Measurements from ENCODE around the gene POU6F2.

The POU6F2 gene

DNA sequence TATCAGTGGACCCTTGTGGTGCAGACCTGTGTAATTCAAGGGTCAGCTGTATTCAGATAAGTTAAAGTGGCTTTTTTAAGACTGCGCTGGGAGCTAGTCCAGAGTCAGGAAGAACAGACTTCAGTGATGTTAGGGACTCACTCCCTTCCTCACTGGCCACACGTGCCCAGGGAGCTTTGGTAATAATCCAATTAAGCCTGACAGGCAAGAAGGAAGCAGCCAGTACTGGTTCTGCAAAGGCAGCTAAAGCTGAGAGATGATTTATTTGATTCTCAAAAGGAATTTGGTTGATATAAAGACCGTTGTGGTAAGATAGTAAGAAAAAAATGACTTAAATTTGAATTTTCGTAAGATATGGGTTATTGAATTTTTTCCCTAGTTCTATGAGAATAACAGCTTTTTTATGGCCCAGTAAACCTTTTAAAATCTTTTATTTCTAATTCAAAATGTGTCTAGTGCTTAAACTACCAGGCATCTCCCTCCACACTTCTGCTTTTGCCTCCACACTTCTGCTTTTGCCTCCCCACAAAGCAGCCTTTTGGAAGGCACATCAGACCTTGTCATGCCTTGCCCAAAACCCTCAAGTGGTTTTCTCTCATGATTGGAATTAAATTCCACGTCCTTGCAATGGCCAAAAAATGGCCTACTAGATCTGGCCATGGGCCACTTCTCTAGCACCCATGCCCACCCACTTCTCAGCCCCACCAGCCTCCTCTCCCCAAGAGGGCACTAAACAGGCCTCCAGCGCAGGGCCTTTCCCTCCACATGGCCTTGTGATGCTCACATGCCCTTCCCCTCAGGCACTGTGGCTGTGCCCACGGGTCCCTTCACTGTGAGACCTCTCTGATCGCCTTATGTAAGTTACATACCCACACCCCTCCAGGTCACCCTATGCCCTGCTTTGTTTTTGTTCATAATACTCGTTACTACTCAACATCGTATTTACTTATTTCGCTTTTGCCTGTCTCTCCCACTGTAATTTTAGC lies 92.5 kb downstream of the POU6F2 start:
- DNase-seq (ENCODE audit: low spot score) = no peak

DNA sequence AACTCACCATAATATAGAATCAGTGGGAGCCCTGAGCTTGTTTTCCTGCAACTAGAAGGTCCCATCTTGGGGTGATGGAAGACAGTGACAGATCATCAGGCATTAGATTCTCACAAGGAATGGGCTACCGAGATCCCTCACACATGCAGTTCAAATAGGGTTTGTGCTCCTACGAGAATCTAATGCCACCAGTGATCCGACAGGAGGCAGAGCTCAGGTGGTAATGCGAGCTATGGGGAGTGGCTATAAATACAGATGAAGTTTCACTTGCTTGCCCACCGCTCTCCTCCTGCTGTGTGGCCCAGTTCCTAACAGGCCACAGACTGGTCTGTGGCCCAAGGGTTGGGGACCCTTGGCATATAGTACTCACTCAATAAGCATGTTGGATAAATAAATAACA lies 93.4 kb downstream of the POU6F2 start:
- DNase-seq (ENCODE audit: low spot score) = no peak

DNA sequence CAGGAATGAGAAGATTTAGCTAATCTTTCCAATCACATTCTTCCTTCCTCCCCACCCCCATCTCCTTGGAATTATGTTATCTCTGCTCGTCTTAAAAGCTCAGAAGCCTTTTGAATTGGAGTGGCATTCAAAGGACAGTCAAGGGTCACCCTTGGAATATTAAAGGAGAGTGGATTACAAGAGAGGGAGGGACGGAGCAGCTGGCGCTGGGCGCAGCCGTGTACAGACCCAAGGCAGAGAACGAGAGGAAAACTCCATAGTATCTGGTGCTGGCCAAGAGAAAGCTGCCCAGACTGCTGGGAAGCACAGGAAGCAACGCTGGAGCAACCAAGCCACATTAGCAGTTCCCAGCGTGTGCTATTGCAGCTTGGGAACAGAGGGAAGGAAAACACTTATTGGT lies 95.7 kb downstream of the POU6F2 start:
- no peak for DNase-seq (ENCODE audit: low spot score)

DNA sequence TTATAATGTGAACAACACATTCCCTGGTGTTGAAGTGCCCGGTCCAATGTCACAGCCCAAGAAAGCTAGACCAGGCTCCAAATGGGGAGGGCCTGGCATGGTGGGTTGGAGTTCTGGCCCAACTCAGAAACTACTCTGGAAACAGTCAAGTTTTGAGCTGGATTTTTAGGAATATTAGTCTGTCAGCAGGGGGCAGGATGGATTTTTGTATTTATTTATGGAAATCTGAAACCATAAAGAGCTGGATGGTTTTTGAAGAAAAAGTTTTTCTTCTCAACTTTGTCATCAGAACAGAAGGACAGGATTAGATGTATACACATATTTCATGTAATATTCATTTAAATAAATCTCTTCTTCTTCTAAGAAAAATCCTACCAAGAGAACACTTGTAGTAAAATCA lies 97.5 kb downstream of the POU6F2 start:
- no peak for DNase-seq (ENCODE audit: low spot score)

DNA sequence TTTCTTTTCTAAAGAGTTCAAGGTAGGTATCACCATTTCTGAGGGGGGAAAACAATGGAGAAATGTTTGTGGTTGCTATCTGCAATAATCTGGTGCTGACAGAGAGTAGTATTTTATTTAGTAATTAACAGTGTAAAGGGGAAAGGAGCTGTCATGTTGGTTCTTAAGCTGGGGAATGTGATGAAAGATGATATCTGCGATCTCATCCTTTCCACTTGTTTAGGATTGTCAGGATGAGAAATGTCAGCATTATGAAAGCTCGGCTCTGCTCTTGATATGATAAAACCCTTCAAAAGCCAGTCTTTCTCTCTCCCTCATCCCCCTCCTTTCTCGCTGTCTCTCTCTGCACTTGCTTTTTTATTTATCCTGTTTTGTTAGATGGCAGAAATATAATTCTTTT lies 106.1 kb downstream of the POU6F2 start:
- DNase-seq (ENCODE audit: low spot score) = no peak

DNA sequence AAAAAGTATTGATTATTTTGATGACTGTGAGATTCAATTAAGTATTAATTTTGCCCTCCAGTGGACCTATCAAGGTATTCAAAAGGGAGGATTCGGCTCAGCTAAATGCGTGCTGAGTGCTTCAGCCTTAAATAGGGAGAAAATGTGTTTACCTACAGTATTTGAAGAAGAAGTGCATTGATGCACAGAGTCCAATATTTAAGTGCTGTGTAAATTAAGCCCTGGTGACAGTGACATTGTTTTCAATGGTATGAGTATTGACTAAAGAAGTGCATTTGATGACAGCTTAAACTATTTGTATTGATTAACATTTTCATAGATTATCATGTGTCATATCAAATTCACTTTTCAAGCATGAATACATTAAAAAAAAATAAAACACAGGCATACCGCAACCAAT lies 106.6 kb downstream of the POU6F2 start:
- DNase-seq (ENCODE audit: low spot score) = no peak

DNA sequence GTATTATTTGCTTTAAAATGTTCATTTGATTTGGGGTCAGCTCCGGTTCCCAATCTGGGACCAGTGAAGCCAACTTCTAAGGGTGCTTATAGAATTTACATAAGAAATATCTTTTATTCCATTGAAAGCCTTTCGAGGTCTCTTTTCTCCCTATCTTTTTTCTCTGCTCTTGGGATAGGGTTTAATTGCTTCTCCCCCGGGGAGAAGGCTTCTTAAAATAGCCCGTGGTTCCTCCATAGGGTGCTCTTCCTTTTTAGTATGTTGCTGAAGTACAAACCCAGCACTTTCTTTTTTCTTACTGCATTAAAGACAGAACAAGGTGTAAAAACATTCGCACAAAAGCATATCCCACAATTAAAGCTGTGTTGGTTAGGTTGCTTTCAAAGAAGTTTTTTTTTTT lies 107.5 kb downstream of the POU6F2 start:
- DNase-seq (ENCODE audit: low spot score) = no peak

DNA sequence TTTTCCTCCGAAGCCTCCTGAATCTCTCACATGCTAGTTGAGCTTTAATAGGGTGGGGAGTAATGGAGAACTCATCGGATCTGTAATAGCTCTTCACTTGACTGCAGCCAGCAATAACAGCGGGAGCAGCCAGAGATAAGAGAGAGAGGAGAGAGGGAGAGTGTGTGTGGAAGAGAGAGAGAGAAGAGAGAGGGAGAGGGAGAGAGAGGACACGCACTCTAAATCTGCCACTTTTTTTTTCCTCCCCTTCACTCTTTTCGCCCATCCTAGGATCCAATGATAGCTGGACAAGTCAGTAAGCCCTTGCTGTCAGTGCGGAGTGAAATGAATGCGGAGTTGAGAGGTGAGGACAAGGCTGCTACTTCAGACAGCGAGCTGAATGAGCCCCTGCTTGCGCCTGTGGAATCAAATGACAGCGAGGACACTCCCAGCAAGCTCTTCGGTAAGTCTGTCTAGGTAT lies 107.9 kb downstream of the POU6F2 start:
- DNase-seq (ENCODE audit: low spot score) = no peak

DNA sequence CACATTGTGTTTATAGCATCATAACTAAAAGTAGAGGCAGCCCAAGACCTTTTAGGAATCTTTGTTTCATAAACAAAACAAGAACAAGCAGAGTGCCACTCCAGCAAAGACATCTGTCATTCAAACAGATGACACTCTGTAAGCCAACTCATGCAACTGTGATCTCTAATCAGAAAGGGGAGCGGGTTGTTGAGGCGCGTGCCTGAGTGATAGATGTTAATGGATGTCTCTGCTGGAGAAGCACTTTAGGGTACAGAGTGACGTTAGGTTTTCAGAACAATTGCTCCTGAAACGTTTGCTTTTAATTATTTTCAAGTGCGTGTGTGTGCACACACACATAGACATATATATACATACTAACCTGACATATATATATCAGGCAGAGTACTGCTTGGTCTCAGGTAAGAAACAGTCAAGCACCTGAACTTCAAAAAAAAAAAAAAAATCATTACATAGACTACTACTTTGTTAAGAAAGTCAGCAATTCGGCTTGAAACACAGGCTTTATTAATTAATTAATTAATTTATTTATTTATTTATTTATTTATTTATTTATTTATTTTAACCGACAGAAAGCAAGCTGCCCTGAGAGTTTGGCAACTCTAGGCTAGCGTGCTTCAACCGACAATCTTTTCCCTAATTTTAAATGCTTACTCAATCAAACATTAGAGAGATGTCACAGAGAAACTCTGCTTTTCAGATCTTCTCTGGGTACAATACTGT lies 109.1 kb downstream of the POU6F2 start:
- no peak for DNase-seq (ENCODE audit: low spot score)

DNA sequence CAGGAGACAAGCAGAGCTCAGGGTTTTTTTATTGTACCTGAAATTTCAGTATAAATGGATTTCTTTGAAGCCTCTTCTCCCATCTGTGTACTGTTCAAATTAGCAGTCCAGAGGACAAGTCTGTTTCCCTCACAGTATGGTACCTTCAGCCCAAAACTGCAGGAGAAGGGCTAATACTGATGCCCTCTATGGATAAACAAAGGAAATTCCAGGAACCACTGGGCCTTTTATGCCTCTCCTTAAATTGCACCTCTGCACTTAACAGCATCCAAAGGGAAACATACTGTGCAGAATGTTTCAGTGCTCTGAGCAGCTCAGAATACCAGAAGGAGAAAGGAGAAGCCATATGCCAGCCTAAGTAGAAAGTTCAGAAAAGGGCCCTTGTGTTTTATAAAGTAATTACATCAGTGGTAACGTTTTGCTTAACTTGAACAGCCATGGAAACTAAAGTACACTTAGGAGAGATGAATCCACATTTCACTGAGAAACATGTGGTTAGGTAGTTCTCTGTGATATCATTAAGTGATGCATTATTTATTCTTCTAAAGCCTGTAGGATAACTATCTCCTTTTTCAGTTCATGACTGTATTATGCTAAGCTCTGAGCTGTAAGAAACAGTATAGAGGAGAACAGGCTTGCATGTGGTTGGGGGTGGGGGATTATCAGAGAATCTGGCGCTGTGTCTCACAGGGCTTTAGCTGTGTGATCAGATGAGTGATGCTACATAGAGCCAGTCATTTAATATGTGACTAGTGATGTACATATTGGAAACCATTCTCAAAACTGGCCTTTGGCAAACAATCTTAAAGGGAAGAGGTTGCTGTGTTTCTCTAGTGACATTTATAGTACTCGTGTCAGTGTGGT lies 111.3 kb downstream of the POU6F2 start:
- DNase-seq (ENCODE audit: low spot score) = no peak

DNA sequence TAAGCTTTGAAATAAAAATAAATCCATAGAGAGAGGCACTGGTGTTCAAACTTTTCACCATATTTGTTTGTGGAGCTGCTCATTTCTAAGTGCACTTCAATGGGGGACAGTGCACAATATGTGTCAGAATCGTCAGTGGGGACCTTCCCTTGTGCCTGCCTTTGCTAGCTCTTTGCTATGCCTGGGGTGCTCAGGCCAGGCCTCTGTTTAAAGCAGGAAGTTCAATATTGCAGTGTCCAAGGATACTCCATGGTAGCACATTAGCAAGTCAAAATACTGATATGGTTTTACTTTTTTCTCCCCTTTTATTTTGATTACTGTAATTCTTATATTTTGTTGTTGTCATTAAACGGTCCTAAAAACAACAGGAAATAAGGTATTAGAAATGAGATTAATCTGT lies 113.4 kb downstream of the POU6F2 start:
- DNase-seq (ENCODE audit: low spot score) = no peak

DNA sequence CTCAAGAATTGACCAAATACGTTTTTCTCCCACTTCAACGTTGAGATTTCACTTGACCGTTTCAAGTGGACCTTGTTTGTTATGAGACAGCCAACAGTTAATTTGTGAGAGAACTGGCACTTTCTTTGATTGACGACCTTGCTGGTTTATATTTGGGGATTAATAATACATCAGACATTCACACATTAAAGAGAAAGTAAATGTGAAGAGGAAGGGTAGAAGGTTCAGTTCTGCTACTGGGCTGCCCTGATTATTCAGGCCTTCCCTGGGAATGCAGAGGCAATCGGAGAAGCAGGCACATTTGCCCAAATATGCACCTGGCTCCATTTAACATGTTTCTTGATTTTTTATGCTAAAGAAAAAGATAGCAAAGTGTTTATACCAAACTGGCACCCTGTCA lies 114.1 kb downstream of the POU6F2 start:
- DNase-seq (ENCODE audit: low spot score) = no peak

DNA sequence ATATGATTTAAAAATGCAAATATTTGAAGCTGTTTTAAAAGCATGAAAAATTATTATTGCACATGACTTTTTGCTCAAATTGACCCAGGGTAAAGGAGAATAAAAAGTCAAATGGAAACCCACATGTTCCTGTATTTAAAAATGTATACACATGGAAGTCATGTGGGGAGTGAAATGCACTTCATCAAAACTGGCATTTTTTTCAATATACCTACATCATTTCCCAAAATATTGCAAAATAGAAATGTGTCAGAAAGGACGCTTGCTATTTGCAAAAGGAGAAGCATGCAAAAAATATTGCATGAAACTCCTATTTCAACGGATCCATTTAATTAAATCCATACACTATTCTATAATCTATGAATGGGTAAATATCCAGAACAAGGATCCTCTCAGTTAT lies 117.0 kb downstream of the POU6F2 start:
- no peak for DNase-seq (ENCODE audit: low spot score)

DNA sequence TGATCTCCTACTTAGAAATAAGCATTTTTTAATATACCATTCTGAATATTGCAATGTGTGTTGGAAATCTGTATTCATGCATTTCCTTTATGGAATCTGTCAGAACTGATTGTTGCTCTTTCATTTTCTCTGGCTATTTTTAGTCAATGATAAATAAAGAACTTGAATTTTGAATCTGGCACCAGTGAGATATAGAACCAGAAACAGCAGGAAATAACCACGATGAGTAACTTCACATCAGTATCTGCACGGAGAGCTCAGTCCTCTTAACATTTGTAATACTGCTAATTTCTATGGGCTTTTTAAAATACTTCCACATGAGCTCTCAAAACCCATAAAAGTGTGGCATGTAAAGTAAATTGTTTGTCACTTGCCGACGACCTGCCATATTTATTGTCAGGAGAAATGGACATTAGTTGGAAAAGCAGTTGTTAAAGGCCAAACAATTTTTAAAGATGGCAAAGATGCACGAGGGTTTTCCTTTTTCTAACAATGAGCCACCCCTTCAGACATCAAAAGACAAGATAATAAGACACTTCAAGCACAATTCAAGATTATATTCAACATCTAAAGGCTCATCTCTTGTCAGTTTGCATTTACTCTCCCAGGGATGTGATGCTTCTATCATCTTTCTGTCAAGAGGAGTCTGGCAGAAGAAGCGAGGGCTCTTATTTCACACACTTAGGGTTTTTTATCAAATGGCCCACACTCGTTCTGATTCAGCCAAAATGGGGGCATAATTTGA lies 118.3 kb downstream of the POU6F2 start:
- DNase-seq (ENCODE audit: low spot score) = no peak

DNA sequence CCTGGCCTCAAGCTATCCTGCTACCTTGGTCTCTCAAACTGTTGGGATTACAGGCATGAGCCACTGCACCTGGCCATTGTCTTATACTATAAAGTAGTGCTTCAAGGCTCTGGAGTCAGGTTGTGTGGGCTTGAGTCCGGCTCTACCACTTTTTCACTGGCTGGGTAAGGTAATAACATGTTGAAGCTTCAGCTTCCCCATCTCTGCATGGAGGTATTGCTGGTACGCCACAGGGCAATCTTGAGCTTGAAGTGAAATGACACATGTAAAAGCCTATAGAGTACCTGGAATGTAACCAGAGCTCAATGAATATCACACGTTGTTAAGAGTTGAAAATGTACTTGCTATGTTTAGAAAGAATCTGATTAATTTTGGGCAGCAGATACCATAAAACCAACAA lies 120.8 kb downstream of the POU6F2 start:
- no peak for DNase-seq (ENCODE audit: low spot score)

DNA sequence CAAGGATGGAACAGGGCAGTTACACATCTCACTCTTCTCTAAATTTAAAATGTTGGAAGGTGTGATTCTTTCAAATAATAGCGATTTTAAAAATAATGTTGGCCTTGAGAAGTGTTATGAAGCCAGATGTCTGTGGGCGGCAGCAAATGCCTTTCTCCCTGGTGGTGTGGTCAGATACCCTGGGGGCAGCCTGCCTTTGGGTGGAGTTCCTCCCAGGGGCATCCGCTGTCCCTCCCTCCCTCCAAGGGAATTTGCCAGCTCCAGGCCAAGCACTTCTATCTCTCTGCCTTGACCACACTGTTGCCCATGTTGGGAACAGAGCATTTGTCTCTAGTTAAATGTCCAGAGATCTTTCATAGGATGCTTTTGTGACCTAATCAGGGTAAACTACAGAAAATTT lies 121.4 kb downstream of the POU6F2 start:
- no peak for DNase-seq (ENCODE audit: low spot score)

DNA sequence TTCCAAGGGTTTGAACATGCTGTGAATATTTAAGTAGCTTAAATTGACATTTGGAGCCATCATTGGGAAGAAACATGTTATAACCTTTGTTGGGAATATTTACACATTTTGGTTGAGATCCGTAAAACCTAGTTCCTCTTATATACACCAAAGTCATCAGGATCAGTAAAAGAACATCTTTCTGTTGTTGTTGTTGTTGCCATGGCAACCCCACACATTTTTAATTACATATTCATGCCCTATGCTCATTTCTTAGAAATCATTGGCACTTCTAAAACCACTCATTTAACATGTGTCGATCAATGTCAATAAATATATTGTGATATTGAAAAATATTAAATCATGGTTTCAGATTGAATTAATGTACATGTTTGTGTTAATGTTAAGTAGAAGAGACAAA lies 122.6 kb downstream of the POU6F2 start:
- DNase-seq (ENCODE audit: low spot score) = no peak

DNA sequence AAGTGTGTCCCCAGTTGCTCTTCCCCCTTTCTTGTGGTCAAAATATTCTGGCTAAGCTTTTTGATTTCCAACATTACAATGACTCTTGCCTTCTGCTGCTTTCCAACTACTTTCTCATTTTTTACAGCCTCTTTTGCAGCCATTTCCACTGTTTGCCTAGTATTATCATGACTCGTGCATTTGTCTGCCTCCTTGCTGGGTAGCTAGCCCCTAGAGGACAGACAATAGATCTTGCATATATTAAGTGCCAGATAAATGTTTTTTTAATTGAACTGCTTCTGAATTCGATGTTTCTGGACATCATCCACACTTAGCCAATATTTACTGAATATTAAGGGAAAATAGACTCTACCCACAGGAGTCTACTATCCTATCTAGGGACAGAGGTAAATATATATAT lies 124.5 kb downstream of the POU6F2 start:
- no peak for DNase-seq (ENCODE audit: low spot score)

DNA sequence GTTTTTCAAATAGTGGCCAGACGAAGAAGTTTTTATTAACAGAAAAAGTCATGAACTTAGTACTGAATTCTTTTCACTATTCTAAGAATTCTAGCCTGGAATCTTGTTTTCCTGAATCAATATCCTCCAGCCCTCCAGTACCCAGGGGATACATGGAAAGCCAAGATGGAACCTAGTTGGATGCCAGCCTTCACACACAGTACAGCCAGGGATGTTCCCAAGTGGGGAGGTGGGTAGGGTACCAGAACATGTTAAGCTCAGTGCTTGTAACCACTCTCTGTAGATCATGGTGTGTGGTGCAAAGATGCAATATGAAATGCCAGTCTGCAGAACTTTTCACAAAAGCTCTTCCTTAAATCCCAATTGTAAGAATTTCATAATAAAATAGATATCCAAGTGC lies 128.0 kb downstream of the POU6F2 start:
- DNase-seq (ENCODE audit: low spot score) = no peak

DNA sequence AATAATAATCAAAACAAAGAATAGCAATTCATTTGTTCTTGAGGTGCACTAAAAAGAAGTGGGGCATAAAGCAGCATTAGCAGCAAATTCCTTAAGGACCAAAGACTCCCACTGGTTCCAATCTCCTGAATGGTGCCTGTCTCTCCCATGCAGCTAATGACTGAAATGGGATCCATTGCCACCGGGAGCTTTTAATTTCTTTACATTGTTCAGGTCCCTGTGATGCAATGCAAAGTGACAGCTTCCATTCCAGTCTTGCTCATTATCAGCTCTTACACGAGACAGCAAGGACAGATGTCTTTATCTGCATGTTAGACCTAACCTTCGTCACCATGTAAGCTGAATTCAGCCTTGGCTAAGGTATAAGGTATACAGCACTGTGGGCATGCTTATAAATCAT lies 148.1 kb downstream of the POU6F2 start:
- no peak for DNase-seq (ENCODE audit: low spot score)

DNA sequence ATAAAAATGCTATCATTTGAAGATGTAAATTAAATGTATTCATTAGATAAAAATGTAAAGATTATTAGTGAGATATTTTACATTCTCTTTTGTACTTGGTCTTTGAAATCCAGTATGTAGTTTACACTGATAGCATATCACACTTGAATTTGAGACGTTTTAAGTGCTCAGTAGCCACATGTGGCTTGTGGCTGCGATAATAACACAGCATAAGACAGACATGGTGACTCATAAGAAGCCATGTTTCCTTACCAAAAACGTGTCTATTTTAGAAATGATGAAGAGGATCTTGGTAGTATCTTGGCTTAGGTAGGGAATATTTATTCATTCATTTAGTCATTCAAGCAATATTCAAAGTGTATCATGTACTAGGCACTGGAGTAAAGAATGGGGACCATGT lies 149.3 kb downstream of the POU6F2 start:
- DNase-seq (ENCODE audit: low spot score) = no peak
